HepG2 (cell line): ENCODE results near the gene FAM117A. TPM values are rescaled to one million over a fixed set of nuclear protein-coding genes. Genes with fewer than 3 reads are reported as not detected.

Experiments
- CCDC6 ChIP-seq: sonication (generic); formaldehyde crosslinking; IDR thresholded peaks from 2 replicates; pipeline ENCODE4 v1.8.1; 2022; ENCODE audit warnings: mild to moderate bottlenecking, missing genetic modification reagents, moderate library complexity
- FOSL2 ChIP-seq: sonication (generic); formaldehyde crosslinking; IDR thresholded peaks from 2 replicates; pipeline ENCODE4 v1.4.0; 2020; ENCODE audit warnings: missing genetic modification reagents
- GTF3A ChIP-seq: sonication (generic); formaldehyde crosslinking; conservative IDR thresholded peaks from 2 replicates; pipeline ENCODE4 v1.4.0; 2020; ENCODE audit warnings: mild to moderate bottlenecking, missing genetic modification reagents
- HMG20B ChIP-seq: conservative IDR thresholded peaks from 2 replicates; pipeline ENCODE4 v1.6.1; 2016; ENCODE audit warnings: missing genetic modification reagents, missing compliant biosample characterization
- KLF16 ChIP-seq, 2 experiments: sonication (generic) in 1 of 2; formaldehyde crosslinking in 1 of 2; IDR thresholded peaks; 2 replicates each; pipeline versions ENCODE4 v1.6.1 to v1.8.0; 2016 to 2023; ENCODE audit warnings: missing genetic modification reagents in 2 of 2, missing compliant biosample characterization in 1 of 2
- MAFF ChIP-seq: IDR thresholded peaks from 2 replicates; pipeline ENCODE4 v1.6.1; 2011; ENCODE audit warnings: low read depth, low read length, improper control_type of control experiment
- SP140L ChIP-seq: sonication (generic); formaldehyde crosslinking; IDR thresholded peaks from 2 replicates; pipeline ENCODE4 v1.4.0; 2020; ENCODE audit warnings: missing genetic modification reagents, borderline replicate concordance
- SRSF9 ChIP-seq: fragments of 200-400 bp; formaldehyde crosslinking; IDR thresholded peaks from 2 replicates; pipeline ENCODE4 v1.6.1; 2018; ENCODE audit warnings: borderline replicate concordance, mild to moderate bottlenecking, low read depth, low read length; ENCODE audit not compliant: insufficient read depth, poor library complexity, severe bottlenecking
- SUZ12 ChIP-seq: fragments of 150-350 bp; IDR thresholded peaks from 2 replicates; pipeline ENCODE4 v1.6.1; 2014; ENCODE audit warnings: low read depth, low read length
- XBP1 ChIP-seq: sonication (generic); formaldehyde crosslinking; IDR thresholded peaks from 2 replicates; pipeline ENCODE4 v1.5.0; 2020; ENCODE audit warnings: missing genetic modification reagents
- ZNF274 ChIP-seq: sonication (generic); formaldehyde crosslinking; IDR thresholded peaks from 2 replicates; pipeline ENCODE4 v1.5.1; 2020; ENCODE audit warnings: mild to moderate bottlenecking, missing genetic modification reagents
- ZNF407 ChIP-seq: sonication (generic); formaldehyde crosslinking; IDR thresholded peaks from one replicate; pipeline ENCODE4 v1.5.1; 2020; ENCODE audit warnings: mild to moderate bottlenecking, missing genetic modification reagents; ENCODE audit errors: not compliant biosample characterization
- ZSCAN30 ChIP-seq: sonication (generic); formaldehyde crosslinking; IDR thresholded peaks from 2 replicates; pipeline ENCODE4 v1.5.0; 2020; ENCODE audit warnings: mild to moderate bottlenecking, missing genetic modification reagents
- polyA plus RNA-seq, 8 experiments: library from polyadenylated mRNA; depleted of rRNA in 3 of 8; stranded (reverse) in 7 of 8; unstranded in 1 of 8; fragments of >200 nt; fragmentation: Illumina TruSeq in 4 of 8; extraction: Trizol in 4 of 8; gene quantifications; 2 replicates each; pipeline versions ENCODE4 v1.2.1 to v1.2.3, GENCODE V29; 2011 to 2016; ENCODE audit warnings: low read depth in 4 of 8, missing spikeins in 1 of 8, mixed read lengths in 1 of 8; ENCODE audit not compliant: insufficient read depth in 1 of 8
- total RNA-seq, 5 experiments: library from RNA; depleted of rRNA; stranded (reverse); fragments of >200 nt; fragmentation: Illumina TruSeq; extraction: Trizol; gene quantifications; 2 replicates each; pipeline ENCODE4 v1.2.3, GENCODE V29; 2016; ENCODE audit warnings: low read depth in 1 of 5
- TF ChIP-seq, protein P1 (sequence below): sonication (generic); formaldehyde crosslinking; IDR thresholded peaks from 2 replicates; pipeline ENCODE4 v1.5.0; 2020; ENCODE audit warnings: missing genetic modification reagents

FAM117A gene
- total and polyA plus RNA-seq, 2 of the 13 experiments (the other 11 are each of a cell fraction or from before 2014, with no cell fraction given), result 12.1 to 19.8 TPM

DNA sequence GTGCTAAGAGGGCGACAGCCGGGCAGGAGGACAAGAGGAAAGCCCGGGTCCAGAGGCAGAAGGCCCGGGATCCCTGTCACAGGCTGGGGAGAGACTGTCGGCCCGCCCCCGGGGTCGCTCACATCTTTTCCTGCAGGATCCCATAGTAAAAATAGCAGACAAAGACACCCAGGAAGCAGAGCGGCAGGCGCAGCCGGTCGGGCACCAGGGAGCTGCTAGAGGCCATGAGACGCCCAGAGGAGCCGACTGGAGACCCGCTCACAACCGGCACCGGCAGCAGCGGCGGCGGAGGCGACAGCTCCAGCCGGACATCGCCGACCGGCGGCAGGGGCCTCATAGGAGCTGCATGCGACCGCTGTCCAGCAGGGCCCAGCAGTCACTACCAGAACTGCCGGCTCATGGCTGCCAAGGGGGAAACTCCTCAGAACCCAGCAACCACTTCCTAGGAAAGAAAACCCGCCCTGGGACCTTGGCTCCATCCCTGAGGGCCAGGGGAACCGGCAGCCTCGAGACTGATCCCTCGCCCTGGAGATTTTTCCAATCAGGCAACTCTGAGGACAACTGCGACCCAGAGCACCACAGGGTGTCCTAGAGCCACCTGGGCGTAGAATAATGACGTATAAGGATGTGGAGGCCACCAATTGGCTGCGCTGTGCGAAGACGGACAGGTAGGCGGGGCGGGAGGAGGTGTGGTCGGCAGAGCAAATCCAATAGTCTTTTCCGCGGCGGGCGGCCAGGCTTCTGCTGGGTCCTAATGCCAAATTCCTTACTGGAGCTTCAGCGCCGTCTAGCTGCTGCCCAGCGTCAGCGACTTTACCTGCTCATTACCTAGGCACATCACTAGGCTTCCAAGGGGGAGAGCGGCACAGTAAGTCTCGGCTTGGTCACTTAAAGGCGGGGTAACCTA is 56.1 kb downstream of the FAM117A start, which contains the start of gene SLC35B1 (continued):
- TF ChIP-seq ZNF407 (peak; percentile 84), SRSF9 (no peak), KLF16 (CRISPR knock-in tag; IDR thresholded peaks at IDR 0.05) (peak in 1 of 2 experiments; percentile 93; a peak in 2 of 4 replicates), ZNF274 (CRISPR knock-in tag) (no peak; the same call in 1 of the 2 replicates), HMG20B (peak; percentile 49; the same call in 1 of the 2 replicates), SUZ12 (no peak), ZSCAN30 (CRISPR knock-in tag) (peak; percentile 39; the same call in 1 of the 2 replicates), MAFF (no peak), XBP1 (peak; percentile 95; the same call in 1 of the 2 replicates), GTF3A (CRISPR knock-in tag) (peak; percentile 79), SP140L (CRISPR knock-in tag) (peak; percentile 93; the same call in 1 of the 2 replicates), FOSL2 (CRISPR knock-in tag) (0 out of 2 replicates have a peak, but pooled peaks have one; percentile 50), CCDC6 (peak; percentile 73; the same call in 1 of the 2 replicates)
- TF ChIP-seq, protein P1, sequence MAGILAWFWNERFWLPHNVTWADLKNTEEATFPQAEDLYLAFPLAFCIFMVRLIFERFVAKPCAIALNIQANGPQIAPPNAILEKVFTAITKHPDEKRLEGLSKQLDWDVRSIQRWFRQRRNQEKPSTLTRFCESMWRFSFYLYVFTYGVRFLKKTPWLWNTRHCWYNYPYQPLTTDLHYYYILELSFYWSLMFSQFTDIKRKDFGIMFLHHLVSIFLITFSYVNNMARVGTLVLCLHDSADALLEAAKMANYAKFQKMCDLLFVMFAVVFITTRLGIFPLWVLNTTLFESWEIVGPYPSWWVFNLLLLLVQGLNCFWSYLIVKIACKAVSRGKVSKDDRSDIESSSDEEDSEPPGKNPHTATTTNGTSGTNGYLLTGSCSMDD, result no peak
